Measurements from ENCODE around the gene GNG3.

The GNG3 gene

DNA sequence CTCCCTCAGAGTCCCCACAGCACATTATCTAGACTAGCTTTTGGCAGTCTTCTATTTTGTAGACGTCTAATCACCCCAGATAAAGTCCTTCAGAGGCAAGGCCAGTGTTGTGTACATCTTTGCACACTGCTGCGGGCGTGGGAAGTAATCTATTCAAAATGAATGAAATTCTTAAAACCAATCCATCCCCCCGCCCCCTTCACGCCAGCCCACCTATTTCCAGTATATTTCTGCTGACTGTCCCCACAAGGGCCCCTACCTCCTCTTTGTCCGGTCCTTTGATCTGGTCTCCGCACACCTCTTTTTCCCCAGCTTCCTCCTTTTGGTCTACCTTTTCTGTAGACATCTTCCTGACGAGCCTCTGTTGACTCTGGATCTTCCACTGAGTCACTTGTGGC lies 627 bp upstream of the GNG3 start:
- peak overlapping the region; percentile 78 for H3K27ac ChIP-seq
- TF ChIP-seq, protein P1, sequence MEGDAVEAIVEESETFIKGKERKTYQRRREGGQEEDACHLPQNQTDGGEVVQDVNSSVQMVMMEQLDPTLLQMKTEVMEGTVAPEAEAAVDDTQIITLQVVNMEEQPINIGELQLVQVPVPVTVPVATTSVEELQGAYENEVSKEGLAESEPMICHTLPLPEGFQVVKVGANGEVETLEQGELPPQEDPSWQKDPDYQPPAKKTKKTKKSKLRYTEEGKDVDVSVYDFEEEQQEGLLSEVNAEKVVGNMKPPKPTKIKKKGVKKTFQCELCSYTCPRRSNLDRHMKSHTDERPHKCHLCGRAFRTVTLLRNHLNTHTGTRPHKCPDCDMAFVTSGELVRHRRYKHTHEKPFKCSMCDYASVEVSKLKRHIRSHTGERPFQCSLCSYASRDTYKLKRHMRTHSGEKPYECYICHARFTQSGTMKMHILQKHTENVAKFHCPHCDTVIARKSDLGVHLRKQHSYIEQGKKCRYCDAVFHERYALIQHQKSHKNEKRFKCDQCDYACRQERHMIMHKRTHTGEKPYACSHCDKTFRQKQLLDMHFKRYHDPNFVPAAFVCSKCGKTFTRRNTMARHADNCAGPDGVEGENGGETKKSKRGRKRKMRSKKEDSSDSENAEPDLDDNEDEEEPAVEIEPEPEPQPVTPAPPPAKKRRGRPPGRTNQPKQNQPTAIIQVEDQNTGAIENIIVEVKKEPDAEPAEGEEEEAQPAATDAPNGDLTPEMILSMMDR (IDR thresholded peaks at IDR 0.05) = no peak
- H3K36me3 ChIP-seq = peaks cover 13% of the 10 kb centered on the region
- peaks cover 52 to 65% of the 10 kb centered on the region in 2 experiments for H3K4me1 ChIP-seq (ENCODE audit: control insufficient read depth in 1 of 2, insufficient read depth in 1 of 2, low read depth in 1 of 2, low read length in 1 of 2)
- no peaks in the 10 kb centered on the region for H3K27me3 ChIP-seq
- H3K9me3 ChIP-seq = no peaks in the 10 kb centered on the region
- peak overlapping the region; percentile 75 to 83 for H3K4me3 ChIP-seq (ENCODE audit: low read depth in 1 of 2, low read length in 1 of 2)

DNA sequence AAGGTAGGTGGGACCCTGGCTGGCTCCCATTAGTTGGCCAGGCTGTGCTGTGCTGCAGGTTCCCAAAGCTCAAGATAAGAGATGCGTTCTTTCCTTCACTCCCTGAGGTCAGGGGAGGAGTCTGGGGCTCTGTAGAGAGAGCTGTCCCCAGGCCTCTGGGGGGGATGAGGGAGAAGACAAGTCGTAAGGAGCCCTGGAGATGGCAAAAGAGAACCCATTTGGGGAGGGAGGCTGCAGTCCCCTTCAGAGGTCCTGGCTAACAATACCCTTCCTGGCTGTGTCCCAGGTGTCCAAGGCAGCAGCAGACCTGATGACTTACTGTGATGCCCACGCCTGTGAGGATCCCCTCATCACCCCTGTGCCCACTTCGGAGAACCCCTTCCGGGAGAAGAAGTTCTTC lies 916 bp downstream of the GNG3 start:
- TF ChIP-seq, protein P1 (IDR thresholded peaks at IDR 0.05) = no peak
- Histone ChIP-seq H3K27ac (peak overlapping the region; percentile 91), H3K27me3 (no peaks in the 10 kb centered on the region), H3K9me3 (no peaks in the 10 kb centered on the region), H3K36me3 (peaks cover 25% of the 10 kb centered on the region), H3K4me3 (ENCODE audit: low read depth in 1 of 2, low read length in 1 of 2) (peak overlapping the region; percentile 76 to 86), H3K4me1 (ENCODE audit: control insufficient read depth in 1 of 2, insufficient read depth in 1 of 2, low read depth in 1 of 2, low read length in 1 of 2) (peaks cover 42 to 52% of the 10 kb centered on the region in 2 experiments)

DNA sequence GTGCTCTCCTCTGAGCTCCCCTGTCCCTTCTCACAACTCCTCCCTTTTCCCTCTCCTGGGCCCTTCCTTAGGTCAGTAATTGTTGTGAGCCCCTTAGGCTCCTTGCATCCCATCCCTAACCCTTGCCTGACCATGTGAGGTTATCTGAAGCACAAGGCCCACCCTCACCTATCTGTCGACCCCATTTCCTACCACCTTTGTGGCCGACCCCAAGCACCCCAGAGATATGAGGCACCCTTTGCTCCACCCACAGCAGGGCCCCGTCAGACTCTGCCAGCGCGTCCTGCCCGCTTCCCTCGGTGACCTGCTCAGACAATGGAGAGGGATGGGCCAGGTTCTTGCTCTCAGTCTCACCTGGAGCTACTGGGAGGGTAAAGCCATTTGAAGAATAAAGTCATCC lies 1.3 kb downstream of the GNG3 start:
- H3K27ac ChIP-seq = peak overlapping the region; percentile 91
- H3K4me3 ChIP-seq (ENCODE audit: low read depth in 1 of 2, low read length in 1 of 2) = peak overlapping the region; percentile 76 to 86
- peaks cover 42 to 49% of the 10 kb centered on the region in 2 experiments for H3K4me1 ChIP-seq (ENCODE audit: control insufficient read depth in 1 of 2, insufficient read depth in 1 of 2, low read depth in 1 of 2, low read length in 1 of 2)
- TF ChIP-seq, protein P1 (IDR thresholded peaks at IDR 0.05) = no peak
- H3K36me3 ChIP-seq = peaks cover 29% of the 10 kb centered on the region
- no peaks in the 10 kb centered on the region for H3K9me3 ChIP-seq
- no peaks in the 10 kb centered on the region for H3K27me3 ChIP-seq

DNA sequence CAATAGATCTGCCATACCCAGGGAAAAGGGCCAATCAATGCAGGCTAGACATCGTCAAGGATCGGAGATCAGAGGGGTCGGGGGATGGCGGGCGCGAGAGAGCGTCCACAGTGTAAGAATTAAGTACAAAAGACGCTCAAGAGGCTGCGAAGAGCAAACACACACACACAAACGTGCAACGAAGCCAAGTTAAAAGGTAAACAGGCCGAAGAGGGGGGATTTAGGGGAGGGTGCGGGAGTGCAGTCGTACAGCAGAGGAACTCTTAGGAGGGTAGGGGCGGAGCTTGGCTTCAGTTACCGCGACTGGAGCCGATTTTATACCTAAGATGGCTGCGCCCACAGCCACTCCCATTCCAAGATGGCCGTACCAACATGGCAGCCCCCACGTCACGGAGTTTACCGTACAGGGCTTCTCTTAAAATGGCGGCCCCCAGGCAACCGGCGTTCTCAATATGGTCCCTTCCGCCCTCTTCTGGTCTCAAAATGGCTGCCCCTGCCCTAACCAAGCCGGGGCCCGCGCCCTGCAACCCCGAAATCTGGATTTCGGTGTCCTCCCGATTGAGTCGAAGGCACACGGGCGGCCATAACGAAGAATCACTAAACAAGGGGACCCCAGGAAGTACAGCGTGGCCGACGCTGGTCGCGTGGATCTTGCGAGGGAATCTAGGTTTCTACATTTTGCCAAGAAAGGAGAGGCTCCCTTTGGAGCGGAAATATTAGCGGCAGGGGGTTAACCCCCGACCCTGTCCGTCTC lies 1.9 kb downstream of the GNG3 start:
- H3K9me3 ChIP-seq = no peaks in the 10 kb centered on the region
- H3K4me1 ChIP-seq (ENCODE audit: control insufficient read depth in 1 of 2, insufficient read depth in 1 of 2, low read depth in 1 of 2, low read length in 1 of 2) = peaks cover 42 to 44% of the 10 kb centered on the region in 2 experiments
- peak overlapping the region; percentile 91 for H3K27ac ChIP-seq
- no peaks in the 10 kb centered on the region for H3K27me3 ChIP-seq
- peak overlapping the region; percentile 76 to 86 for H3K4me3 ChIP-seq (ENCODE audit: low read depth in 1 of 2, low read length in 1 of 2)
- TF ChIP-seq, protein P1 (IDR thresholded peaks at IDR 0.05) = peak; percentile 36
- H3K36me3 ChIP-seq = peaks cover 36% of the 10 kb centered on the region

DNA sequence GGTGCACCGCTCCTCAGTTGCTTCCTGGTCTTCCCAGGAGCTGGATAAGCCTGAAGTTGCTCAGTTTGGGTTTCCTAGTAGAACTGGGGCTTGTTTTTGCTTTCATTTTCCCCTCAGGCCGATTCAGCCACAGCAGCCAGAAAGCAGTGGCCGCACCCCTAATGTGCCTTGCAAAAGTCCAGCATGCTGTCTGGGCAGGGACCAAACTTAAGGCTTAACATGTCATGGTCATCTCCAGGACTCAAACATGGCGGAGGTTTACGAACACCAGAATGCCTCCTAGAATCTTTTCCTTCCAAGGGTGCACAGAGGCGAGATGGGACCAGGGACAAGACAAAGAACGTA lies 2.5 kb downstream of the GNG3 start:
- peak overlapping the region; percentile 76 to 86 for H3K4me3 ChIP-seq (ENCODE audit: low read depth in 1 of 2, low read length in 1 of 2)
- peaks cover 41% of the 10 kb centered on the region for H3K36me3 ChIP-seq
- no peaks in the 10 kb centered on the region for H3K27me3 ChIP-seq
- TF ChIP-seq, protein P1 (IDR thresholded peaks at IDR 0.05) = no peak
- peaks cover 39 to 42% of the 10 kb centered on the region in 2 experiments for H3K4me1 ChIP-seq (ENCODE audit: control insufficient read depth in 1 of 2, insufficient read depth in 1 of 2, low read depth in 1 of 2, low read length in 1 of 2)
- H3K9me3 ChIP-seq = no peaks in the 10 kb centered on the region
- peak overlapping the region; percentile 91 for H3K27ac ChIP-seq
